ENCODE measurements around the gene SSTR3.

The SSTR3 gene

GRCh38 chr22:37190262-37190780 is 22.0 kb downstream of the SSTR3 start:
- no peak for TF ChIP-seq CTCF (IDR thresholded peaks at IDR 0.05; ENCODE audit: low read length, missing control alignments)
- no peak overlapping the region for H3K4me3 ChIP-seq (replicated peaks; ENCODE audit: low read depth, low read length)
- DNase-seq (ENCODE audit: low read depth): no peak

DNA sequence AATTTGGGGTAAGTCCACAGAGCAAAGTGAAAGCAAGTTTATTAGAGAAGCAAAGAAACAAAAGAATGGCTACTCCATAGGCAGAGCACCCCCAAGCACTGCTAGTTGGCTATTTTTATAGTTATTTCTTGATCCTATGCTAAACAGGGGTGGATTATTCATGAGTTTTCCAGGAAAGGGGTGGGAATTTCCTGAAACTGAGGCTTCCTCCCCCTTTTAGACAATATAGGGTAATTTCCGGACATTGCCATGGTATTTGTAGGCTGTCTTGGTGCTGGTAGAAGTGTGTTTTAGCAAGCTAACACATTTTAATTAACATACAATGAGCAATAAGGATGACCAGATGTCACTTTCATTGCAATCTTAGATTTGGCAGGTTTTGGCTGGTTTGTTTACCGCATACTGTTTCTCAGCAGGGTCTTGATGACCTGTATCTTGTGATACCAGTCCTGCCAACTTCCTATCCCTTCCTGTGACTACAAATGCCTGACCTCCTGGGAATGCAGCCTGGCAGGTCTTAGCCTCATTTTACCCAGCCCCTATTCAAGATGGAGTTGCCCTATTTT is 23.3 kb downstream of the SSTR3 start:
- peak; percentile 75 for DNase-seq (ENCODE audit: low read depth)
- TF ChIP-seq CTCF (IDR thresholded peaks at IDR 0.05; ENCODE audit: low read length, missing control alignments): no peak
- H3K4me3 ChIP-seq (replicated peaks; ENCODE audit: low read depth, low read length): peak overlapping the region; percentile 64

GRCh38 chr22:37187891-37188761 is 24.2 kb downstream of the SSTR3 start, which contains the start of gene C1QTNF6:
Gene C1QTNF6 (minus strand): TSS chr22:37188247. CDS start chr22:37188213, 34 bp downstream.
- peak within 1 kb of the TSS; percentile 64 for H3K4me3 ChIP-seq (replicated peaks; ENCODE audit: low read depth, low read length)
- TF ChIP-seq CTCF (IDR thresholded peaks at IDR 0.05; ENCODE audit: low read length, missing control alignments): no peak
- peak; percentile 80 for DNase-seq (ENCODE audit: low read depth)

- DNase-seq (ENCODE audit: low read depth): peak; percentile 45
- no peak for TF ChIP-seq CTCF (IDR thresholded peaks at IDR 0.05; ENCODE audit: low read length, missing control alignments)
- peak overlapping the region; percentile 64 for H3K4me3 ChIP-seq (replicated peaks; ENCODE audit: low read depth, low read length)
These were observed 24.8 kb downstream of the SSTR3 start for GRCh38 chr22:37187552-37187890.

GRCh38 chr22:37186997-37187522 is 25.2 kb downstream of the SSTR3 start:
- H3K4me3 ChIP-seq (replicated peaks; ENCODE audit: low read depth, low read length): peak overlapping the region; percentile 64
- DNase-seq (ENCODE audit: low read depth): peak; percentile 38
- TF ChIP-seq CTCF (IDR thresholded peaks at IDR 0.05; ENCODE audit: low read length, missing control alignments): no peak

DNA sequence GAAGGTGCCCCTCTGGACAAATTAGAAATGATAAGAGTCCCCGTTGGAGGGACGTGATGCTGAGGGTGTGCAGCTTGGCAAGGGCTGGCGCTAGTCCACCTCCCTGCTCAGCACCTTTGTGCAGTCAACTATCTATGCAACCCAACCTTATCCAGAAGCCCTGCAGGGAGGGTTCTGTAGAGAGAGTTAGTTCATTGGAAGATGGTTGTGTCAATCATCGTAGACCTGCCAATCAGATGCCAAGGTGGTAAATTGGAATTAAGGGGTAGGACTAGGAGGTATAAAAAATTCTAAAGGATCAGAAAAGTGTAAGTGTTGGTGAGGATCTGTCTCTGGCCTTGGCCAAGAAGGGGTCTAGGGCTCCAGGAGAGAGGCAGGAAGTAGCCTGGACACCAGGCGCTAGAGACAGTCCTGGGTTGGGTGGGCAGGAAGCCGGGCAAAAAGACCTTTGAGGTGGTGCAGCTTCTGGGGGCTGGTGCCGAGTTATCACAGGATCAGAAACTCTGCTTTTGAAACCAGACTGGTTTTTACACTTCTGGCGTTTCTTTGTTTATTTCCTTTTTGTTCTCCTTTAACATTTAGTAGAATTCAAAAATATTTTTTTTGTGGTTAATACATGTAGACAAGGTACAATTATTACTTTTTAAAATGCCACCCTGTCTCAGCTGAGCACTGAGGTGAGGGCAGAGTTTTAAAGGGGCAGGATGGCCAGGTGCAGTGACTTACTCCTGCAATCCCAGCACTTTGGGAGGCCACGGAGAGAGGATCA is 25.9 kb downstream of the SSTR3 start:
- peak; percentile 94 for DNase-seq (ENCODE audit: low read depth)
- H3K4me3 ChIP-seq (replicated peaks; ENCODE audit: low read depth, low read length): peak overlapping the region; percentile 64
- no peak for TF ChIP-seq CTCF (IDR thresholded peaks at IDR 0.05; ENCODE audit: low read length, missing control alignments)
